ENCODE measurements around the gene VPS26C. TPM values are rescaled to one million over a fixed set of nuclear protein-coding genes. Genes with fewer than 3 reads are reported as not detected.
A peak's percentile ranks its signal among the peaks of the same experiment; 100 is the strongest.

VPS26C gene
- total and polyA plus RNA-seq, 2 of the 13 experiments (the other 11 are each of a cell fraction or from before 2014, with no cell fraction given): 30.3 to 39.7 TPM

GRCh38 chr21:37267269-37268185 lies at the start of gene VPS26C (continued):
- TF ChIP-seq GMEB1 (CRISPR knock-in tag; IDR thresholded peaks at IDR 0.05; ENCODE audit: borderline replicate concordance) (peak; percentile 96), IKZF1 (IDR thresholded peaks at IDR 0.05) (no peak), SCMH1 (CRISPR knock-in tag; IDR thresholded peaks at IDR 0.05; ENCODE audit: borderline replicate concordance) (no peak), PCBP2 (optimal IDR thresholded peaks at IDR 0.05; ENCODE audit: low read depth, low read length, poor library complexity, severe bottlenecking) (no peak), ZSCAN29 (CRISPR knock-in tag; conservative IDR thresholded peaks at IDR 0.05) (no peak), U2AF1 (optimal IDR thresholded peaks at IDR 0.05; ENCODE audit: low read depth, low read length) (peak; percentile 97), ZHX1 (CRISPR knock-in tag; IDR thresholded peaks at IDR 0.05; ENCODE audit: low read depth) (no peak), SALL2 (CRISPR knock-in tag; IDR thresholded peaks at IDR 0.05) (0 out of 2 replicates have a peak, but pooled peaks have one; percentile 58), MIXL1 (CRISPR knock-in tag; IDR thresholded peaks at IDR 0.05) (0 out of 2 replicates have a peak, but pooled peaks have one; percentile 30), KDM5A (IDR thresholded peaks at IDR 0.05; ENCODE audit: borderline replicate concordance, low read length) (no peak), ZNF138 (CRISPR knock-in tag; IDR thresholded peaks at IDR 0.05; ENCODE audit: low read depth) (no peak), GZF1 (CRISPR knock-in tag; IDR thresholded peaks at IDR 0.05) (no peak), PHF21A (CRISPR knock-in tag; IDR thresholded peaks at IDR 0.05) (peak; percentile 92), ZNF704 (CRISPR knock-in tag; IDR thresholded peaks at IDR 0.05; ENCODE audit: borderline replicate concordance) (no peak; the same call in 1 of the 2 replicates), ETS1 (CRISPR knock-in tag; IDR thresholded peaks at IDR 0.05) (no peak), ZNF513 (CRISPR knock-in tag; conservative IDR thresholded peaks at IDR 0.05) (no peak)

Data from HepG2 (cell line).